GM19193 (cell line): Measurements from ENCODE around the gene TK2.

Source experiments
- POLR2A ChIP-seq: IDR thresholded peaks from 4 replicates; pipeline ENCODE4 v1.6.1; 2011; ENCODE audit not compliant: insufficient read depth, insufficient read length; ENCODE audit errors: extremely low read depth

Gene TK2

DNA sequence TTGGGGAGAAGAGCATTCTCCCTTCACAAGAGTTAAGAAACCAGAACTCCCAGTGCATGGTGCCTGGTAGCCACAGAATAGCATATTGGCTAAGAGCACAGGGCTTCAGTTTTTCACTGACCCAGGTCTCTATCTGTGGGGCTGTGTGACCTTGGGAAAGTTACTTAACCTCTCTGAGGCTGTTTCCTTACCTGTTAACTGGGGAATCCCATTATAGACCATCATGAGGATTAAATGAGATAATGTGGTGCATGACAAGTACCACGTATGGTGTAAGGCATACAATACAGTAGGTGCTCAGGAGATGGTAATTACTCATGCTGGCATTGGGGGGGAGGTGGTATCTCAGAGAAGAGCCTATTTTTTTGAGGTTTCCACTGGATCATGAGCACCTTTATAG lies 89.2 kb downstream of the TK2 start:
- no peak for TF ChIP-seq POLR2A

- TF ChIP-seq POLR2A = no peak
Measured at GRCh38 chr16:66459878-66460277, 90.0 kb downstream of the TK2 start.

GRCh38 chr16:66458853-66459252 lies 91.1 kb downstream of the TK2 start:
- no peak for TF ChIP-seq POLR2A

DNA sequence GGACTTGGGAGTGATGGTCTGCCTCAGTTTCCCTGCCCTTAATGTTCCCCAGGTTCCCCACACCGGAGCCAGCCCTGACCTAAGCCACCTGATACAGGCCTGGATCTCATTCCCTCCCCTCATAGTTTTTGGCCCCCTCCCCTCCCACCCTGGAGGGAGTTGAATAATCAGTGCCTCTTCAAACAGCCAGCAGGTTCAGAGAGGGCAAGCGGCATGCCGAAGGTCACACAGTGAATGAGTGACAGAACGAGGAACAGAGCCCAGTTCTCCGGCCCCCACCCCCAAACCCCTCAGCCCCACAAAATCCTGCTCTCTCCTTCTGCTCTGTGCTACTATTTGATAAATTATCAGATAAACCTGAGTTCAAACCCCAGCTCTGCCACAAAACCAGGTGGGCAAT lies 91.6 kb downstream of the TK2 start:
- TF ChIP-seq POLR2A = no peak
